ENCODE data around the gene PKP4.
"Not testable (repeated sequence)": the region's sequence is repeated elsewhere in the genome, so short reads cannot be mapped to it uniquely, and the experiment has no call there.

PKP4 gene

DNA sequence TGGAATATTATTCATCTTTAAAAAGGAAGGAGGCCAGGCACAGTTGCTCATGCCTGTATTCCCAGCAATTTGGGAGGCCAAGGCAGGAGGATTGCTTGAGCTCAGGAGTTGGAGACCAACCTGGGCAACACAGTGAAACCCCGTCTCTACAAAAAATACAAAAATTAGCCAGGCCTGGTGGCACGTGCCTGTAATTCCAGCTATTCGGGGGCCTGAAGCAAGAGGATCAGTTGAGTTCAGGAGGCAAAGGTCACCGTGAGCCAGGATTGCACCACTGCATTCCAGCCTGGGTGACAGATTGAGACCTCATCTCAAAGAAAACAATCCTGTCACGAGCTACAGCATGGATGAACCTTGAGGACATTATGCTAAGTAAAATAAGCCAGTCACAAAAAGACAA lies 239.0 kb downstream of the PKP4 start:
- not testable (repeated sequence) for DNase-seq

DNA sequence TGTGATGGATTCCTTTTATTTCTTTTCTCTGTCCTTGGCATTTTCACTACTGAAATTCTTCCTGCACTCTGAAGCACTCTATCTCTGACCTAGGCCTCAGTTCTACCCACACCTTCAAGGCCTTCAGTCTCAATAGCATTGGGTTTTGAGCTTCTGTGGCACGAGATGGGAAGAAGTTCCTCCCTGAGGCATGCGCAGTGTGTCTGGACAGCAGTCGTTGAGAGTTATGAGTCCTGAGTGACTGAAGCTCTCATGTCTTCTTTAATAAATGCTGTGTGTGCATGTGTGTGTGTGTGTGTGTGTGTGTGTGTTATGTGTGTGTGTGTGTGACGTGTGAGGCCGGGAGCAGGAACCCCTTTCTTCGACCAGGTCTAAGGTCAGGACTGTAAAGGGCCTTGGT lies 242.6 kb downstream of the PKP4 start:
- DNase-seq: no peak

DNA sequence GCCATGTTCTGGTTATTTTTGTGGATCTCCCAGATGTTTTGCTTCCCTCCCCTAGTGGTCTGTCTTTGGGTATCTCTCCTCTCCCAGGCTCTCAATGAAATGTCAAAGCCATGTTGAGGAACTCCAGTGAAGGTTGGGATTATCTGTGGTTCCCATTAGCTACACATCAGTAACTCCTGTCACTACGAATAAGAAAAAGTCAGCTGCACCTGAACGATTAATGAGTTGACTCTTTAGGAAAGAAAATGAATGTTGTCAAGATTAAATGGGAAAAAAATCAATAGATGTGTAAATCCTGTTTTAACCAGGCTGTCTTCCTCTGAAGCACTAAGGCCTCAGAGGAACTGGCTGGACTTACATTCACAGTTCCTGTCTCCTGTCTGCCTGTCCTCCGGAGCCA lies 244.3 kb downstream of the PKP4 start:
- no peak for DNase-seq

DNA sequence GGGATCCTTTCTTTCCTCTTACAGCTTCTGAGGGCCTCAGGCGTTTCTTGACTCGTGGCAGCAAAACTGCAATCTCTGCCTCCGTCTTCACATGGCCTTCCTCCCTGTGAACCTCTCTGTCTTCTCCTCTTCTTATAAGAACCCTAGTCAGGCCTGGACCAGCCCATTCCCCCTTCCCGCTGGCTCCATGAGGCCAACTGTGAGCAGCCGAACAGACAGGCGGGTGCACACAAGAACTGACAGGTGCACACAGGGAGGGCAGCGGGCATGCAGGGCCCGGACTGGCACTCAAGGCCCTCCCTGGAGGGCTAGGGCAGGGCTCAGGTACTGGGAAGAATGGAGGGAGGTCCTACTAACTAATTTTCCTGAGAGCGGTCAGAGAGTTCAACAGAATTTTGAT lies 246.0 kb downstream of the PKP4 start:
- DNase-seq: no peak

DNA sequence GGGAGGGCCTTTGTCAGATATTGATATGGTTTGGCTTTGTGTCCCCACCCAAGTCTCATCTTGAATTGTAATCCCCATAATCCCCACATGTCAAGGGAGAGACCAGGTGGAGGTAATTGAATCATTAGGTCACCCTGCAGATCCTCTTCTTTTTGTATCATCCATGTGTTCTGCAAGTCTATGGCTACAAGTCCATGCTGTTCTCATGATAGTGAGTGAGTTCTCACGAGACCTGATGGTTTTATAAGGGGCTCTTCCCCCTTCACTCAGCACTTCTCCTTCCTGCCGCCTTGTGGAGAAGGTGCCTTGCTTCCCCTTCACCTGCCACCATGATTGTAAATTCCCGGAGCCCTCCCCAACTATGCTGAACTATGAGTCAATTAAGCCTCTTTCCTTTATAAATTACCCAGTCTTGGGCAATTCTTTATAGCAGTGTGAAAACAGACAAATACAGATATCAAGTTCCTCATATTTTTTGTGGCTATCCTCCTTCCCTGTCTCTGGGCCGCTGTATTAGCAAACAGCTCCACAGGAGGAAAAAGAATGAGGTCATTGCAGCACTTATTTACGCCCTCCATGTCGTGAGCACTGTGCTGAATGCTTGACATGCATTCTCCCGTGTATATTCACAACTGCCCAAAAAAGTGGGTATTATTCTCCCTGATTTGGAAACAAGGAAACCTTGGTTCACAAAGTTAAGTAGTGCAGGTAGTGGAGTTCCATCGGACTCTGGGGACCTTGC lies 248.1 kb downstream of the PKP4 start:
- DNase-seq: not testable (repeated sequence)

DNA sequence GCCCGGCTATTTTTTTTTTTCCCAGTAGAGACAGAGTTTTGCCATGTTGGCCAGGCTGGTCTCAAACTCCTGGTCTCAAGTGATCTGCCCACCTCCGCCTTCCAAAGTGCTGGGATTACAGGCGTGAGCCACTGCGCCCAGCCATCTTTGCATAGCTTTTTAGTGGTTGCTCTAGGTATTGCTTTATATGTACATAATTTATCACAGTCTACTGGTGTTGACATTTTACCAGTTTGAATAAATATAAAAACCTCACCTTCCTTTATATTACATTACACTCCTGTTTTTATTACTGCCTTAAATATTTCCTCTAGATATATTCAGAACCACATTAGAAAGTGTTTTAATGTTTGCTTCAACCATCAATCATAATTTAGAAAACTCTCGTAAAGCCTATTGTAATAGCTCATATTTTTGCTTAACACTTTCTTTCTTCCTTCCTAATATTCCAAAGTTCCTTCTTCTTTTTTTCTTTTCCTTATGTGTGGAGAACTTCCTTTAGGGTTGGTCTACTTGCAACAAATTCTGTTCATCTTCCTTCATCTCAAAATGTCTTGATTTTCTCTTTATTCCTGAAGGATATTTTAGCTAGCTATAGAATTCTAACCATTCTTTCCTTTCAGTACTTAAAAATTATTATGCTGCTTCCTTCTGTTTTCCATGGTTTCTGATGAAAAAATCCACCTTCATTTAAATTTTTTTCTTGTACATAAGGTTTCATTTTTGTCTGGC lies 256.2 kb downstream of the PKP4 start:
- DNase-seq: no peak

DNA sequence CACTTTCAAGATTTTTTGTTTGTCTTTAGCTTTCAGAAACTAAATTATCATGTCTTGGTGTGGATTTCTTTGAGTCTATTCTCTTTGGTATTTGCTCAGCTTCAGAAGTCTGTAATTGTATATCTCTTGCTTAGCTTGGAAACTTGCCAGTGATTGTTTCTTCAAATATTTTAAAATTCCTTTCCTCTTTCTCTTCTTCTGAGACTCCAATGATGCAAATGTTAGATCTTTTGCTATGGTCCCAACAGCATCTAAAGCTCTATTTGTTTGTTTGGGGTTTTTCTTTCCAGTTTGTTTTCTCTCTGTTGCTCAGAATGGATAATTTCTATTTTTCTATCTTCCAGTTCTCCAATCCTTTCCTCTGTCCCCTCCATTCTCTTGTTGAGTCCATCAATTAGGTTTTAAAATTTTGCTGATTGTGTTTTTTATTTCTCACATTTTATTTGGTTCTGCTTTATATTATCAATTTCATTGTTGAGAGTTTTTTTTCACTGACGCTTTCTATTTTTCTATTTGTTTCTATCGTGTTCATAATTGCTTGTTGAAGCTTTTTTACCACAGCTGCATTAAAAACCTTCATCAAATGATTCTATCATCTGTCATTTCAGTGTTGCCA lies 256.9 kb downstream of the PKP4 start:
- no peak for DNase-seq

DNA sequence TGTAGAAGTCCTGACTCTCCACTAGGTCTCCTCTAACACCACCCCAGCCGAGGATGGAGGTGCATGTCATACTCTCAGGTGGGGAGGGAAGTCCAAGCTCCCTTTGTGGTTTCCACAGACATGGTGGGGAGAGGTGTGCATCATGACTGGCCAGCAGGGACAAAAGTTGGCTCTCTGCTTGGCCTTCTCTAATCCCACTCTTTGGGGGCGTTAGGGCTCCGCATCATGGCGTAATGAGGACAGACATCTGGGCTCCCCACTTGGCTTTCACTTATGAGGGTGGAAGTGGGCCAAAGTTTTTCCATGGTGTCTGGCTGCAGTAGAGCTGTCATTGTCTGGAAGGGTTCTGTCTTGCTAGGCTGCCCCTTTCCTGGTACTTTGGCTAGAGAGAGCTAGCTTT lies 257.7 kb downstream of the PKP4 start:
- no peak for DNase-seq

DNA sequence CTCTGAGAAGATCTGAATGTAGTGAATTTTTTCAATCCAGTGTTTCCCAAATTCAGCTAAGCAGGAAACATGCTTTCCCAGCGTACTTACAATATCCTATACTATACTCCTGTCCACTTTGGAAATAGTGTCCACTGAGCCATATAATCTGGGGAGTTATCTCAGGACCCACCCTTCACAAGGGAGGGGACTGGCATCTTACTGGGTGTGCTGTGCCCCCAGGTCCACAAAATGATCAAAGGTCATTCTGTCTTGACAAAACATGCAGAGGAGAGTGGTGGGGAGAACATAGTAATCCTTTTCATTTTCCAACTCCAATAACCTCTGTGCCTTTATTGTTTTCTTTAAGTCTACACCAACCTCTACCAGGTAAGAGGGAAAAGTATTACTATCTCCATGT lies 258.6 kb downstream of the PKP4 start:
- DNase-seq: no peak

DNA sequence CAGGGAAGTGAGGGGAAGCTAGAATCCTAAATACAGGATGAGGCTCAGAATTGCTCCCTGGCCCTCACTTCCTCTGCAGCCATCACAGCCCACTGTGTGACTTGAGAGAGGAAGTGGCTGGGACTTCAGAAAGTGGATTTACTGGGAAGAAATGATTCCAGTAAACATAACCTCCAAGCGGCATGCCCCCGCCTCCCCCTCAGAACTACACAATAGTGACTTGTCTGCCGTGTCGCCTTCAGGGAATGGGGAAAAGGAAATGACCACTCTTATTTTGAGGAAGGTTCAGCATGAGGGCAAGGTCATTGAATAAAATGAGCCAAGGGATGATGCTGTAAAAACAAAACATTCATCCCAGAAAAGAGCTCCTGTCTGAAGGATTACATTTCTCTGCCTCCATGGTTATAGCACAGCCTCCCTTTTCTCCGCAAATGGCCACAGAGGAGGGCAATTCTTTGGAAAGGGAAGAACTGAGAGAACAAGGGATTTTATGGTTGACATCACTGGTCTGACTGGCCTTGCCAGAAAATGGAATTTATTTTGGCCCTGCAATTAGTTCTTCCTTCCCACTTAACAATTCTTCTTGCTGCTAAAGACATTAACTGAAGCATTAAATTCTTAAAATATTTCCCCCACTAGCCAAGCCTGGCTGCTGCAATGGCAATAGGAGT lies 259.5 kb downstream of the PKP4 start:
- no peak for DNase-seq

DNA sequence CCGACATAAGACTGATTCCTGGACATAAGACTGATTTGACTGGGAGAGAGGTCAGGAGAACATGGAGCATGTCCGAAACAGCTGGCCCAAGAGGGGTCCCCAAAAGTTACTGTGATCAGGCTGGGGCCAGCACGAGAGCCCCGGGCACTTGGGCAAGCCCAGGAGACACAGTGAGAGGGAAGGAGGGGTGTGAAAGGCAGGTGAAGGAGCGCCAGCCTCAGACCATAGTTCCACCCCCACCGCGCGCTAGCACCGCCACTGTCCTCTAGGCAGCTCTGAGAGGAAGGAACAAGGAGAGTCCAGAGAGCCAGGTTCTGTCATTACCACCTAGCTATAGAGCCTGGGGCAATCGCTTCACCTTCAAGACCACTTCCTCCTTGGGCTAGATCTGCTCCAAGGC lies 260.2 kb downstream of the PKP4 start:
- DNase-seq: no peak

DNA sequence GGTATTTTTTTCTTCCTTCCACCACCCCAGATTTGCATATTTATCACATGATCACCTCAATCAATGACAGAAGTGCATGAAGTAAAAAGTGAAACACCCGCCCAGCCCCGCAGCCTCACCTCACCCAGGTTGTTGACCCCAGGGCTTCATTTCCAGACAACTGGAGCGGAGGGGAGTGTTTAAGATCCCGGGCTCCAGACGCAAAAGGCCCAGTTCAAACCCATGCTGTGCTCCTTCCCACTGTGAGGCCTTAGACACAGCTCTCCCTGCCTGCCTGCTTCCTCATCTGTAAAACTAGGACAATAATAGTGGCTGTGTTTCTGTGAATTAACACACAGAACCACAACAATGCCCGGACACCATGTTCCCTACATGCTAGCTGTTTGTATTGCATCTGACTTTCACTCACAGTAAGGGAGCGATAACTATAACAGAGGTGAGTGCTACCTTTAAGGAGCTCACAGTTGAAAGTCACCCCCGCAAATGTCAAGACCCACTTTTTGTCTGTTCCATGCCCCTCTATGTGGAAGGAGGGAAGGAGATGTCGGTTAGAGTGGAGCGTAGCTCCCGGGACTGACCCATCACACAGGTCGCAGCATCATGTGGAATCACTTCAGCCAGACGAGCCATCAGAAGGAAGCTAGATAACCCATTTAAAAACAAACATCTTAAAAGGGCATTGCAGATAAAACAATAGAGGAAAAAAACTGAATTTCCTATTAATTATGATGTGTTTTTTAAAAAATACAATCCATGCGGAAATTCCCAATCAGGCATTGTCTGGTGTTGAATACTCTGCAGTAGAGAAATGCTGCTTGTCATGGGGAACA lies 260.8 kb downstream of the PKP4 start:
- DNase-seq: no peak

DNA sequence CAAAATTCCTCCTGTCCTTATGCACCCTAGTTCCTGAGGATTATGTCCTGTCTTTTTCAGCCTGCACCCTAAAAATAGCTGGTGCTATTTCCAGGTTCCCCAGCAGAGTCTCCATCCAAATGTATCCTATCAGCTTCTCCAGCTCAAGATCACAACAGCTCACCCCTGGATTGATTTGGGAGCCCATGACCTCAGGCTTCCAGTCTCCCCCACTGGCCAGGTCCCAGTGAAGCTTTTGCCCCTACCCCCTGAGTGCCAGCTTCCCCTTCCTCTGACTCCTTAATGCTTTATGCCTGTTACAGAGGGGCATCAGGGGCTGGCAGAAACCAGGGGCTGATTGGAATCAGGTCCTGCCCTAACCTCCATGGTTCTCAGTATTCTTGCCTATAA lies 261.4 kb downstream of the PKP4 start:
- DNase-seq: no peak

DNA sequence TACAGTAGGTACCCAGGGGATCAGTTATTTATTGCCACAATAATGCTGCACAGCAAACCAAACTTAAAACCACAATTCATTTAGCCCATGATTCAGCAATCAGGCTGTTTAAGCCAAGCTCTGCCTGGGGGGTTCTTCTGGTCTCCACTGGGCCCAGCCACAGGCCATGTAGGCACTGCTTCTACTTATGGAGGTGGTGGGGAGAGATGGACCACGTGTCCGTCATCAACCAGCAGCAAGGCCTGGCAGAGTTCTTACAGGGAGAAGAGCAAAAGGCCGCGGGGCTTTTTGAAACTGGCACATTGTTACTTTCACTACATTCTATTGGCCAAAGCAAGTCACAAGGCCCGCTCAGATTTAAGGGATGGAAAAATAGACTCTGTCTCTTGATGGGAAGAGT lies 262.1 kb downstream of the PKP4 start:
- DNase-seq: no peak

DNA sequence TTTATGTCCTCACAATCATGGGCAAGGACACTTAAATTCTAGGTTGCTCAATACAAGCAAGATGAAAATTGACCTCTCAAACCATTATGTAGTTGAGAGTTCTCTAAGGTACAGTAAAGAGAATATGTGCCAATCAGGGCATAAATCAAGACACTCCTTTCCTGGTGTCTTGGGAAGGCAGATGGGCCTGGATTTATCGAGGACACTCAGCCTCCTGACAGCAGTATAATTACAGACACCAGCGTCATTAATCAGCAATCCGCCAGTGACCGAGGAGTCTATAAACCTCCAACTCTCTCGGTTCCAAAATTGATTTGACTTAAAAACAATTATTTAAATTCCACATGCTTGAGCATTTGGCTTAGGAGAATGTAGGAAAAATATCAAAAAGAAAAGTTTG lies 262.7 kb downstream of the PKP4 start:
- DNase-seq: no peak

DNA sequence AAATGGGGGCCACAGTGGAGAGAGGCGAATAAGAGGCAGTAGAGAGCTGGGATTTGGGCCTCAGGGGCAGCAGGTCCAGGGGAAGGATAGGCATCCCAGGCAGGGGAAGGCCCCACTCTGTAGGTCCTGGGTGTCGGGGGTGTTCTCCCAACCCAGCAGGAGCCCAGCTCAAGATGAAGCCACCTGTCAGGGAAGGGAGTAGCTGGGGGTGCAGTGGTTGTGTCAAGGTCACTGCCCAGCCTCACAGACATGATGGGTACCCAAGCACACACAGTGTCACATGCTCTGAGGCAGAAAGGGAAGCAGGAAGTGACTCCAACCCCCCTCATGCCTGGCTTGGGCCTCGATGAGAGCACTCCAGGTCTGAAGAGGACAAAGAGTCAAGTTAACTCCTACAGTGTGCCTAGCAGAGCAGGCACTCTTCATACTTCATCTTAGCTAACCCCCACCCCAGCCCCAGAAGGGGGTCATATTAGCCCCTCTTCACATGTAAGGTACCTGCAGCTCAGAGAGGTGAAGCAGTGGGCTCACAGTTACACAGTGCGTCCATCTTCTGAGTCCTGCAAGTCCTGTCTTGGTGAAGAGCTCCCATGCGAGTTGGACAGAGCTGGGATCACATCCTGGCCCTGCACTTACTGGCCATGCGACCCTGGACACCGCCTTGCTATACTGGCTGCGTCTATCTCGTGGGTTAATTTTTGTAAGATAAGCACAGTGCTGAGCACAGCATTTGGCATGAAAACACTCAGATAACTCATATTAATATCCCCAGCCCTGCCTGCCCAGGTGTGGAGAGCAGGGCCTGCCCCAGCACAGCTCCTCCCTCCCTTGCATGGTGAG lies 265.7 kb downstream of the PKP4 start:
- DNase-seq: no peak

DNA sequence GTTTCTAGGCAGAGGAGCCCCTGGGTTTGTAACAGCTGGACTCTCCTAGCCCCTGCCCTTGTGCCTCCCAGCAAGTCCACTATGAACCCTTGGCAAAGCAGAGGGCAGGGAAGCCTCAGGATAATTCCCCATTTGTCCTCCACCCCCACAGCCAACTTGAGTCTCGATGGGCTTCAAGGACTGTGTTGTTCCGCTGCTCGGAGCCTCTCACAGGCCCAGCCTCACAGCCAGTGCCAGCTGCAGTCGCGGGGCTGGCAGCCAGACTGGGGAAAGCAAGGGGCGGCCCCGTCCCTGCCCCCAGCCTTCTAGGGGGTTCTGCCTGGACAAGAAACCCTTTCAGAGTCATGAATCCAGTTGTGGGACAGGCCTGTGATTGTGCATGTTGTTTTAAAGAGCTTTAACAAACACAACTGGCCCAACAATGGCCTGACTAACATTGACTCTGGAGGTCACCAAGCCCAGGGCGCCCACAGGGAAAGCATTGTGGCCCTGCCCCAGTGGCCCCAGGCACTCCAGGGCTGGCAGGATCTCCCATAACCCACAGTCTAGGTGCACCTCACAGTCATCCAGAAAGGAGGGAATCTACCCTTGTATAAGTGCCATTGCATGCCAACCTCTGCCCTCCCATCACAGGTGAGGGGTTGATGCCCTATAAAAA lies 266.6 kb downstream of the PKP4 start:
- no peak for DNase-seq

DNA sequence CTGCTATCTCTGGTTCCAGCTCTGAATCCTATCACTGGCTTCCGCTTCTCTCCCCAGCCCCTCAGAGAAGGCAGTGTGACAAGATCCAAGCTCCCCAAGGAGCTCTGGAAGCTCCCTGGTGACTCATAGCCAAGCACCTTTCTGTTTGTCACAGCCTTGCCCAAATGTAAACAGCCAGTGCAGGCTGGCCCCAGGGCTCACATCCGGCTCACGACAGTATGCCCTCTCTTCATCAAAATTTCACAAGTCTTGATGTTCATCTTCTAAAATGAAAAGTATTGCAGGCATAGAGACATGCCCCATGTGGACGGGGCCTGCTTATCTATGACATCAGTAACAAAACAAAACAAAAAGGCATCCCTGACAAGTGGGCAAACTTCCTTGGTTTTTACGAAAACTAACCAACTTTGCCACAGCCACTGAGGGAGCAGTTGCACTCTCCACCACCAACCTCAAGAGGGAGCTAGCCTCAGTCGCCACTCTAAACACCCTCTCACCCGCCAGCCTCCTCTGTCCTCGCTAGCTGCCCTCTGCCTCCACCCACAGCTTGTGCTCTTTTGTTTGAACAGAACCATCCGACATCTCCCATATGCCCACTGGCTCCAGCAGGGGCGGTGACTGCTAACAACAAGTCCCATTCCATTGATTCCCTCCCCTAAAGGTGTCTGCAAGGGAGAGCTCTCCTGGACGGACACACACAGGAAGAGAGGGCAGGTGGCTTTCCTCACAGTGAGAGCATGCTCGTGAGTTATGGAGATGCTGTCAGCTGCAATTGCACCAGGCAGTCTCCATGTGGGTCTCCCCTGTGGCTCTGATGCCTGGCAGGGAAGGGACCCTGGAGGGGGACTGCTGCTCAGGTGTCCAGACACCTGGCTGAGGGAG lies 267.4 kb downstream of the PKP4 start:
- DNase-seq: no peak

DNA sequence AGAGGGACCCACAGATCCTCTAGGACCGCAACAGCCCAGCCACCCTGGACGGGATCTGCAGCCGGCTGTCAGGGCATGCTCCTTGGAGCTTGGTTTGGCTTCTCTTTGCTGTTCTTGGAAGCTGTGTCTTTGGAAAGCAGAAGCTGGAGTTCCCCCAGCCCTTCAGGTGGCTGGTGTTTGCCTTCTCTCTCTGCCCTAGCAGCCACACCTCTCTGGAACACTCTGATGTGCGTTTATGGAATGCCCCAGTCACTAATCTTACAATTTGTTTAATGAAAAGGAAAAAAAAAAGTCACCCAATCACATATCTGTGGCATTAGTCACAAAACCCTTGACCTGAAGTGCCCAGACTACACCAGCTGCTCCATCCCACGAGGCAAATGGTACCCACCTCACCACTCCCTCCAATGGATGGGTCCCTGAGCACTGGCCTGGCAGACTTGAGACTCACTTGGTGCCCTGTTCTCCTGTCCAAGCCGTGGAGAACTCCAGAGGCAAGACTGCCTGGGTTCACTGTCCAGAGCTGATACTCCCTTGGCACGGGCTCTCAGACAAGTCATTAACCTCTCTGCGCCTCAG lies 268.1 kb downstream of the PKP4 start:
- no peak for DNase-seq

DNA sequence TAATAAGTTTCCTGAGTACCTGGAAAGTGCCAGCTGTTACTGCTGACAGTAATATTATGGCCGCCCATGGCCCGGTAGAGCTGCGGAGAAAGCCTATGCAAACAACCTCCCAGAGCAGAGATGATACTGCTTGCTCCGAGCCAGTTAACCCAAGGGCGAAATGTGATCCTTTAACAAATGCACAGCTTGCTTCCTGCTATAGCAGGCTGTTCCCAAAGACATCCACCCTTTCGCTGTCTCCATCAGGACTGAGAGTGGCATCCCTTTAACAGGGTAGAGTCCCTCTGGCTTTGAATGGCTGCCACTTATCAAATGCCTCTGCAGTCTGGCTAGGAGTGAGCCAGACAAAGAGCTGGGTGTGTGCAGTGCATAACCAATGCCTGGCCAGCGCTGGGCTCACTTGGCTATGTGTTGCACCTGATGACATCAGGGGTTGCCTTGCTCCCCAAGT lies 268.7 kb downstream of the PKP4 start:
- peak; percentile 55 for DNase-seq
